SK-N-SH treated with all-trans-retinoic acid at 6 μM for 48 hours (cell line): ENCODE data around the gene PLBD2.

Experiments
- ATAC-seq: fragments of 200-7000 bp; cut with Tn5 transposase; 3 replicates; pipeline ENCODE4 v1.9.1; 2020; ENCODE audit warnings: mild to moderate bottlenecking, moderate library complexity
- ARNTL ChIP-seq: fragments of 450-650 bp; formaldehyde crosslinking; IDR thresholded peaks from 2 replicates; pipeline ENCODE4 v1.5.0; 2020; ENCODE audit warnings: low read depth, mild to moderate bottlenecking, moderate library complexity, borderline replicate concordance
- BACH2 ChIP-seq: fragments of 250-450 bp; sonication (Bioruptor Pico); IDR thresholded peaks from 2 replicates; pipeline ENCODE4 v1.9.0; 2021; ENCODE audit warnings: mild to moderate bottlenecking, borderline replicate concordance
- CSRNP3 ChIP-seq: fragments of 250-450 bp; sonication (Bioruptor Pico); IDR thresholded peaks from 2 replicates; pipeline ENCODE4 v1.5.1; 2021; ENCODE audit warnings: mild to moderate bottlenecking, moderate library complexity
- ESRRG ChIP-seq: fragments of 250-450 bp; sonication (Bioruptor Pico); IDR thresholded peaks from 2 replicates; pipeline ENCODE4 v1.6.1; 2021; ENCODE audit warnings: mild to moderate bottlenecking
- GLIS3 ChIP-seq: fragments of 250-450 bp; sonication (Bioruptor Pico); IDR thresholded peaks from 2 replicates; pipeline ENCODE4 v1.5.0; 2020; ENCODE audit warnings: mild to moderate bottlenecking, moderate library complexity
- ISL1 ChIP-seq: fragments of 250-450 bp; sonication (Bioruptor Pico); IDR thresholded peaks from 2 replicates; pipeline ENCODE4 v2.1.2; 2022; ENCODE audit warnings: mild to moderate bottlenecking, moderate library complexity
- OSR1 ChIP-seq: fragments of 250-450 bp; sonication (Bioruptor Pico); IDR thresholded peaks from 2 replicates; pipeline ENCODE4 v1.8.0; 2022; ENCODE audit warnings: moderate library complexity, mild to moderate bottlenecking, inconsistent platforms
- PATZ1 ChIP-seq: fragments of 250-450 bp; sonication (Bioruptor Pico); IDR thresholded peaks from 2 replicates; pipeline ENCODE4 v1.8.0; 2020; ENCODE audit warnings: mild to moderate bottlenecking, moderate library complexity, borderline replicate concordance
- POU6F1 ChIP-seq: fragments of 250-450 bp; sonication (Bioruptor Pico); IDR thresholded peaks from 2 replicates; pipeline ENCODE4 v1.8.0; 2021; ENCODE audit warnings: low read depth, mild to moderate bottlenecking, moderate library complexity, borderline replicate concordance
- PPARA ChIP-seq: fragments of 250-450 bp; sonication (Bioruptor Pico); IDR thresholded peaks from 2 replicates; pipeline ENCODE4 v1.5.0; 2020; ENCODE audit warnings: mild to moderate bottlenecking, borderline replicate concordance
- RARB ChIP-seq: fragments of 250-450 bp; sonication (Bioruptor Pico); IDR thresholded peaks from 2 replicates; pipeline ENCODE4 v1.8.0; 2021; ENCODE audit warnings: mild to moderate bottlenecking, moderate library complexity
- SNAI2 ChIP-seq: fragments of 250-450 bp; sonication (Bioruptor Pico); IDR thresholded peaks from 2 replicates; pipeline ENCODE4 v1.5.0; 2020; ENCODE audit warnings: mild to moderate bottlenecking, moderate library complexity
- TCF4 ChIP-seq: fragments of 250-450 bp; sonication (Bioruptor Pico); IDR thresholded peaks from 2 replicates; pipeline ENCODE4 v1.8.0; 2021; ENCODE audit warnings: mild to moderate bottlenecking, moderate library complexity, borderline replicate concordance
- TOX ChIP-seq: fragments of 250-450 bp; sonication (Bioruptor Pico); IDR thresholded peaks from 2 replicates; pipeline ENCODE4 v1.8.0; 2021; ENCODE audit warnings: mild to moderate bottlenecking, moderate library complexity, borderline replicate concordance
- TSHZ2 ChIP-seq: fragments of 250-450 bp; sonication (Bioruptor Pico); IDR thresholded peaks from 2 replicates; pipeline ENCODE4 v1.5.0; 2020; ENCODE audit warnings: mild to moderate bottlenecking, moderate library complexity
- ZC3H10 ChIP-seq: fragments of 250-450 bp; sonication (Bioruptor Pico); IDR thresholded peaks from 2 replicates; pipeline ENCODE4 v1.5.1; 2021; ENCODE audit warnings: mild to moderate bottlenecking, moderate library complexity
- ZFP3 ChIP-seq: fragments of 250-450 bp; sonication (Bioruptor Pico); IDR thresholded peaks from 2 replicates; pipeline ENCODE4 v1.5.0; 2020; ENCODE audit warnings: mild to moderate bottlenecking, moderate library complexity
- ZNF565 ChIP-seq: fragments of 450-650 bp; formaldehyde crosslinking; conservative IDR thresholded peaks from 2 replicates; pipeline ENCODE4 v1.5.0; 2020; ENCODE audit warnings: low read depth, mild to moderate bottlenecking, moderate library complexity
- ZNF70 ChIP-seq: fragments of 450-650 bp; formaldehyde crosslinking; IDR thresholded peaks from 2 replicates; pipeline ENCODE4 v1.5.0; 2020; ENCODE audit warnings: mild to moderate bottlenecking, moderate library complexity
- ZNF8 ChIP-seq: fragments of 450-650 bp; formaldehyde crosslinking; IDR thresholded peaks from 2 replicates; pipeline ENCODE4 v1.5.0; 2020; ENCODE audit warnings: mild to moderate bottlenecking, moderate library complexity

PLBD2 gene

GRCh38 chr12:113436993-113437728 is 78.8 kb downstream of the PLBD2 start:
- ATAC-seq, result no peak
- TF ChIP-seq TOX (CRISPR knock-in tag), result no peak
- TF ChIP-seq ZFP3, result no peak
- TF ChIP-seq PPARA (CRISPR knock-in tag), result no peak
- no peak for TF ChIP-seq TSHZ2
- TF ChIP-seq POU6F1 (CRISPR knock-in tag), result no peak
- TF ChIP-seq BACH2 (CRISPR knock-in tag), result no peak
- no peak for TF ChIP-seq ESRRG (CRISPR knock-in tag)
- no peak for TF ChIP-seq GLIS3 (CRISPR knock-in tag)
- TF ChIP-seq PATZ1 (CRISPR knock-in tag), result no peak
- TF ChIP-seq ISL1, result no peak
- TF ChIP-seq ZNF565 (CRISPR knock-in tag), result no peak
- no peak for TF ChIP-seq SNAI2 (CRISPR knock-in tag)
- no peak for TF ChIP-seq ZC3H10 (CRISPR knock-in tag)
- TF ChIP-seq CSRNP3 (CRISPR knock-in tag), result no peak
- TF ChIP-seq ZNF70, result no peak
- TF ChIP-seq TCF4 (CRISPR knock-in tag), result no peak

- TF ChIP-seq GLIS3 (CRISPR knock-in tag) (no peak), ISL1 (no peak), OSR1 (CRISPR knock-in tag) (no peak), TOX (CRISPR knock-in tag) (no peak), SNAI2 (CRISPR knock-in tag) (no peak), TCF4 (CRISPR knock-in tag) (no peak), ZNF70 (no peak), RARB (CRISPR knock-in tag) (no peak)
- ATAC-seq, result no peak
Measured at GRCh38 chr12:113437729-113438100, 79.3 kb downstream of the PLBD2 start.

- no peak for ATAC-seq
- TF ChIP-seq GLIS3 (CRISPR knock-in tag) (no peak), ZNF8 (CRISPR knock-in tag) (no peak), ZC3H10 (CRISPR knock-in tag) (no peak), ISL1 (no peak), POU6F1 (CRISPR knock-in tag) (no peak), ESRRG (CRISPR knock-in tag) (no peak), ARNTL (CRISPR knock-in tag) (no peak), OSR1 (CRISPR knock-in tag) (no peak), PATZ1 (CRISPR knock-in tag) (no peak)
Measured at GRCh38 chr12:113438523-113439300, 80.3 kb downstream of the PLBD2 start.
